GM19238 (cell line): ENCODE data around the gene KRT222.

Experiments
- DNase-seq: peaks from one replicate; pipeline ENCODE4 v3.0.0; 2011; ENCODE audit warnings: low spot score; ENCODE audit not compliant: insufficient read length

The KRT222 gene

GRCh38 chr17:40658396-40658795, 6.6 kb downstream of the KRT222 start:
- no peak for DNase-seq

- no peak for DNase-seq
Observed at GRCh38 chr17:40651939-40652338, 13.0 kb downstream of the KRT222 start.

- DNase-seq = no peak
Observed at GRCh38 chr17:40648384-40648968, 16.5 kb downstream of the KRT222 start.

GRCh38 chr17:40647624-40648383, 17.2 kb downstream of the KRT222 start, which contains the start of gene SMARCE1:
Gene SMARCE1, minus strand, starts transcription at chr17:40647818. Its CDS starts 2,016 bp downstream, at chr17:40645802.
- peak; percentile 49 for DNase-seq

- DNase-seq = peak; percentile 11
Observed at GRCh38 chr17:40646791-40647623, 18.0 kb downstream of the KRT222 start.

GRCh38 chr17:40645943-40646342, 19.0 kb downstream of the KRT222 start:
- DNase-seq = no peak

- no peak for DNase-seq
Observed at GRCh38 chr17:40645291-40645690, 19.7 kb downstream of the KRT222 start.

GRCh38 chr17:40637931-40638330, 27.0 kb downstream of the KRT222 start:
- DNase-seq = no peak

- no peak for DNase-seq
Observed at GRCh38 chr17:40633871-40634270, 31.1 kb downstream of the KRT222 start.

GRCh38 chr17:40632216-40632615, 32.8 kb downstream of the KRT222 start:
- DNase-seq = no peak

- no peak for DNase-seq
Observed at GRCh38 chr17:40629842-40630241, 35.1 kb downstream of the KRT222 start.

GRCh38 chr17:40625311-40625710, 39.7 kb downstream of the KRT222 start:
- DNase-seq = no peak

- no peak for DNase-seq
Observed at GRCh38 chr17:40623419-40624210, 41.4 kb downstream of the KRT222 start.

GRCh38 chr17:40622509-40622928, 42.5 kb downstream of the KRT222 start:
- no peak for DNase-seq

GRCh38 chr17:40621578-40621977, 43.4 kb downstream of the KRT222 start:
- no peak for DNase-seq

- DNase-seq = no peak
Observed at GRCh38 chr17:40621019-40621418, 44.0 kb downstream of the KRT222 start.

- no peak for DNase-seq
Observed at GRCh38 chr17:40618754-40619625, 46.0 kb downstream of the KRT222 start.

GRCh38 chr17:40617678-40618240, 47.2 kb downstream of the KRT222 start:
- no peak for DNase-seq

- no peak for DNase-seq
Observed at GRCh38 chr17:40616592-40616991, 48.4 kb downstream of the KRT222 start.
